Measurements from ENCODE around the gene B3GNT9.

Gene B3GNT9

DNA sequence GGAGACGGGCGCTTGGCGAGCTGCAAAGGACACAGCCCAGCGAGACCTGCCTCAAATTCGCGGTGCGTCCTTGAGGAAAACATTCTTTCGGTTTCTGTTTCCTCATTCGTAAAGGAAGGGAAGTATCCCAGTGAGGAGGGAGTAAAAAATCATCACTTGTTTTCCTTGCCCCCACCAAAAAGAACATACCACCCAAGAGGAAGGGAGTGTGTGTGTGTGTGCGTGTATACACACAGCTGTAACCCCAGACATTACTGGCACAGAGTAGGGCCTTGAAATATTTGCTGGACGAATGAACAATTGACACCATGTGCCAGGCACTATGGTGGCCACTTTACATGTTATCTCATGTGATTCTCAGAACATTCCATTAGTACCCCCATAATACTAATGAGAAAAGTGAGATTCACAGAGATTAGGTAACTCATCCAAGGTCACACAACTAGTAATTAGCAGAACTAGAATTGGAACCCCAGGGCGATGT is 34.9 kb upstream of the B3GNT9 start:
- DNase-seq (ENCODE audit: low spot score) = no peak

DNA sequence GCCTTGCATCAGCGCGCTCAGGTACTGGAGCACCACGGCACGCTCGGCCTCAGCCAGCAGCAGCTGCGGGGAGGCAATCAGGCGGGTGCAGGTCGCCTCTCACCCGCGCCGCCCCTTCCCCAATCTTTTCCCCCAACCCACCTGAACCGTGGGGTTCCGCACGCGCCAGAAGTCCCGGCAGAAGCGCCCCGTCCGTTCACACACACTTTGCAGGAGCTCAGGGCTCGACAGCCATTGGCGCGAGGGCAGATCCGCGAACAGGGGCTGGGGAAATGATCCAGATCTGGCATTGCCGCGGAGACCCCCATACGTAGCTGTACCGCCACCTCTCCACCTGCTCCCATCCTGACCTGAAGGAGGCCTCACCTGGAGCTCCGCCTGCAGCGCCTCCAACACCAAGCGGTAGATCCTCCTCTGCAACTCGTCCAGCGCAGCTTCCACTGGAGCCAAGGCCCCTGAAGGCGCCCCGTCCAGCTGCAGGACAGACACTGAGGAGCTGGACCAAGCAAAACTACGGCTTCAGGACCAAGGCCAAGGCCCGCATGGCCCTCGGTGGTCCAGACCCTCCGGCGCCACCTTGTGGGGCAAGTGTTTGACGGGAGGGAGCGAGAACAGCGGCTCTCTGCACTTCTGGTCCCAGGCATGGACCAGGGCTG is 34.3 kb upstream of the B3GNT9 start:
- peak; percentile 72 for DNase-seq (ENCODE audit: low spot score)

DNA sequence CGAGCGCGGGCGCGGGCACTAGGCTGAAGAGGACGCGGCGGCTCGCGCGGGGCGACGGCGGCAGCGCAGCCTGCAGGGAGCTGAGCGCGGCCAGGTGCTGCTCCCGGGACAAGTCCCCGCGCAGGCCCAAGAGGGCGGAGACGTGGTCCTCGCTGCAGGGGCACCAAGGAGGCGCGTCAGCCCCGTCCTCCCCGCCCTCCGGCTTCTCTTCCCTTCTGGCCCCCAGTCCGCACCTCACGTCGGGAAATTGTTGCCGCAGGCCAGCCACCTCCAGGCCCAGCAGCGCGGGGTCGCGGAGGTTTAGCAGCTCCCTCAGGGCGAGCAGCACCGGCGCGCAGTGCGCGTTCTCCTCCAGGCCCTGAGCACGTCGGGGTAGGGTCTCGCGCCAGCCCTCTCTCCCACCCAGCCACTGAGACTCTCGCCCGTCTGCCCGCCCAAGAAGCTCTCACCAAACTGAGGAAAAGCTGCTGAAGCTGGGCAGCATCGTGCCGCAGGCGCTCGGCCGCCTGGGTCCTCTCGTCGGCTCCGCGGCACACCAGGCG is 33.7 kb upstream of the B3GNT9 start:
- no peak for DNase-seq (ENCODE audit: low spot score)

DNA sequence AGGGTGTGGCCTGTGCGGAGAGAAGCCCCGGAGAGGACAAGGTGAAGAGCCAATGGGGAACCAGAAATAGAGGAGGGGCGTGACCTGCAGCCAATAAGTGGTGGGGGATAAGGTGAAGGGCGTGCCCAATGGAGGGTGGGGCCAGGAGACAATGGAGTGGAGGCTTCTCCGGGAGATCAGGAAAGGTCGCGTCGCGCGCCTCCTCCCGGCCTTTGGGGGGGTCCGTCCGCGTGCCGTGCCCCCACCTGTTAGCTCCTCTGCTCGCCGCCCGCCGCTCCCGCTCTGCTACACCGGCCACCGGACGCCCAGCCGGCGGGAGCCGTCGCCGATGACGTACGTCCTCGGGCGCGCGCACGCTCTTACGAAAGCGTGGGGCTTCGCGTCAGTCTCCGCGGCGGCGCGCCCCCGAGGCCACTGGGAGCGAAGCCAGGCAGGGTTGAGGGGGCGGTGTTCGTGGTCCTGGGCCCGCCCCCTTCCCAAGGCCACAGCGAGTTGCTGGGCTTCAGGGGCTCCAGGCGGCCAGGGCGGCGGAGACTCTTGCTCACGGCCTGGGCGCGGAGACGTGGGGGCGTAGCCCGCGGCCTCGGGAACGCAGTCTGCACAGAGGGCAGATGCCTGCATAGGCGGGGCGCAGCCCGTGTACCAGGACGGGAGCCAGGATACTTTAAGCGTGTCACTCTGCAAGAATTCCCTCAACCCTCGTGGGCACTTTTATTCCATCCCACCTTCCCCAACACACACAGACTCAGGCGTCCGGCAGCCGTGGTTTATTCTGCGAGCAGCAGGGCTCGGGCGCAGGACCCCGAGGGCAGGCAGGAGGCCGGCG is 33.0 kb upstream of the B3GNT9 start, which contains the start of gene MATCAP1:
Gene MATCAP1, minus strand, starts transcription at position 337 of the 826 bp plus-strand sequence. CDS start 3,353 bp downstream, outside the sequence.
- DNase-seq (ENCODE audit: low spot score) = peak; percentile 98

DNA sequence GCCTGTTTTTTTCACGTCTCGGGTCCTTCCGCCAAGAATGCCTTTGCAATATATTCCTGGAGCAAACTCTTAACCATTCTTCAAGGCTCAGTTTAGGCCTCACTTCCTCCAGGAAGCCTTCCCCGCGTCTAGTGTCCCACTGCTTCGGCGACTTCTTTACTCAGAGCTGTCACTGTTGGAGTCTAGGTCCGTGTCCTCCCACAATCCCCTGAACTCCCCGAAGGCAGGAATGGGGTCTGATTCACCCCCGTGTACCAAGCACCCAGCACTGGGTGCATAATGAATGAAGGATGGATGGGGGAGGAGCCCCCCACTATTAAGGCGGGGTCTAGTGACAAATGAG is 32.5 kb upstream of the B3GNT9 start:
- no peak for DNase-seq (ENCODE audit: low spot score)

DNA sequence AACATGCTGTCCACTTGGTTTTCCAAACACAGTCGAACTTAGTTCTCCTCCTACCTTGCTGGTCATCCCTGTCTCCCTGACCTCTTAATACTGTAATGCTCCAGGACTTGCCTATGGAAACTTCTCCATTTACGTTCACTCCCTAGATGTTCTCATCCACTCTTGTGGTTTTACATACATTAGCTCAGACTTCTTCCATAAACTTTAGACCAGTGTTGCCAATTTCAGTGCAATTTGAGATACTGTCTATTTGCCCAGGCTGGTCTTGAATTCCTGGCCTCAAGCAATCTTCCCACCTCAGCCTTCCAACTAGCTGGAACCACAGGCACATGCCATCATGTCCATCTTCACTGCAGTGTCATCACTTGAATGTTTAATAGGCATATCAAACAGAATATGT is 31.5 kb upstream of the B3GNT9 start:
- DNase-seq (ENCODE audit: low spot score) = no peak

DNA sequence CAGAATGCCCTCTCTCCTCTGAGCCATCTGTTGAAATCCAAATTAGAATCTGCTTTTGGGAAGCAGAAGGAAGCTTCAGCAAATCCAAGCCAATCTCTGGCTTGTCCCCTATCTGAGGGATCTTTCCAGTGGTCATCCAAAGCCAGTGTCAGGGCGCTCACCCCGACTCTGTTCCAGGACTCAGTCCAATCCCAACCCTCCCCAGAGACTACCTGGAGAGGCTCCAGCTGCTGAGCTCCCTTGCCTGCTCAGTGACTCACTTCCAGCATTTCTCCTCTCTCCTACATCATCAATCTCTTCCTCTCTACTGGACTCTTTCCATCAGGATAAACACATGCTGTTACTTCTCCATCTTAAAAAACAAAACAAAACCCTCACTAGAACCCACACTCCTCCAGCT is 30.5 kb upstream of the B3GNT9 start:
- DNase-seq (ENCODE audit: low spot score) = no peak

DNA sequence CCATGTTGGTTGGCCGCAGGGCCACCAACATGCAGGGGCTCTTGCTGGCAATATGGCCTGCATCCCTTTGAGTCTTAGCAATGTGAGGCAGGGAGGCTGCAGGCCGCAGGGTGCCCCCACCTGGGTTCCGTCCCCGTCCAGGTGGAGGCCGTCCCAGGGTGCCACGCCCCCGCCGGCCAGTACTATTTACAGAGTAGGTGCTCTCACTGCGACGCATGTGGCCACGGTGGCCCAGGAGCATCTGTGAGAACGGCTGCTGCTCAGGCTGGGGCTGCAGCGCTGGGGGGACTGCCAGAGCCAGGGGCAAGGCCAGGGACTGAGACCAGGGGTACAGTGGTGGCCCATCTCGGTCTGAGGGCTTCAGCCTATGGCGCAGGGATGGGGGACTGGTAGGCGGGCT is 29.4 kb upstream of the B3GNT9 start:
- no peak for DNase-seq (ENCODE audit: low spot score)

DNA sequence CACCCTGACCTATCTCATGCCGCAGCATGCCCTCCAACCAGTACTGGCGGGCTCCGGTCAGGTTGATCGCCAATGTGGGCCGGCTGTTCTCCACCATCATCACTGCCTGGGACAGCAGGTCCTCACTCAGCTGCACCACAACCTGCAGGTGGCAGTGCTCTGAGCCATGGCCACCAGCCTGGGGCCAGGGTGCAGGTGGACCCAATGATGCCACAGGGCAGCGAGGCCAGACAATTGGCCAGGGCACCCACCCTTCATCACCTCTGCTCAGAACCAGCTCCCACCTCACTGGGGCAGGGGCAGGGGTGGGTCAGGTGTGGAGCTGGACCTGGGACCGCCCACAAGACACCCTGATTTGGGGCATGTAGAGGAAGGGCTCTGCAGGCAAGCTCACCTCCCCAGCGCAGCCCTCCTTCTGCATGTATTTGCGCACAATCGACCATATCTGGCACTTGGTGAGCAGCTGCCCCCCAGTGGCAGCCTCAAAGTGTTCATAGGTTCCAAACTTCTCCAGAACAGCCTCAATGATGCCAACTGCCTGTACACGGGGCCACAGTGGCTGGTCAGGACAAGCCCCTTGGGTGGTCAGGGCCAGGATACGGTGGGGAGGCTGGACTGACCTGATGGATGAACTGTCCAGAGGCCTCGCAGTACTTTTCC is 28.8 kb upstream of the B3GNT9 start:
- DNase-seq (ENCODE audit: low spot score) = no peak

DNA sequence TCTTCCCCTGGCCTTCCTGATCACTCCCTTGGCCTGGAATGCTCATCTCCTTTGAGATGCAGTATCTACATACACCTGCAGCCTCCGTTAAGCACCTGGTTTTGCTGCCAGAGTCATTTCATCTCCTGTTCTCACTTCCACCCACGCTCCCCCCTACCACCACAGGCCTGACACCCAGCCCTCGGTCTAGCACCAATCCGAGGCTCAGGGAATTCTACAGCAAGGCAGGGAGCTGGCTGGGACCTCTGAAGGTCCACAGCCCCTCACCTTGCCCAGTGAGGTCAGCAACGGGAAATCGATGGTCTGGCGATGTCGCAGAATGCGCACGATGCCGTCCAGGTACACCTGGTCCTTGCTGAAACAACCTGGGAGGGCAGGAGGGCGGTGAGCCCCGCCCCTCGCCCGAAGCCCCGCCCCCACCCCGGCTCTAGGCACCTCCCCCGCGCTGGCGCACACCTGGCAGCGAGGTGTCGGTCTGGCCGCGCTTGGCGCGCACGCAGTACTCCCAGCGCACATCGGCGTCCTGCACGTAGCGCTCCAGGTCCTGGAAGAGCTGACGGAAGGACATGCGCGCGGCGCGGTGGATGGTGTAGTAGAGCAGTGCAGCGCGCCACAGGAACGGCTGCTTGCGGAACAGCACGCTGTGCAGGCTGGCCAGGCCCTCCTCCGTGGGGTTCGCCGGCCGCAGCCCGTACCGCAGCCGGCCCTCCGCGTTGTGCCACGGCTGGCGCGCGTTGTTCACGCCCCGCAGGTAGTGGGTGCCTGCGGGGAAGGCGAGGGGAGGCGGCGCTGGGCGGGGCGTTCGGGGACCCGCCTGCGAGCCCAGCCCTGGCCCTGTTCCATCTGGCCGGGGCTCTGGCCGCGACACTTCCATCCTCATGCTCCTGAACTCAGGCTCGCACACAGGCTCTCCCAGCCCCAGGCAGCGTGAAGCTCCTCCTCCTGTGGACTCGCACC is 27.2 kb upstream of the B3GNT9 start:
- DNase-seq (ENCODE audit: low spot score) = no peak

DNA sequence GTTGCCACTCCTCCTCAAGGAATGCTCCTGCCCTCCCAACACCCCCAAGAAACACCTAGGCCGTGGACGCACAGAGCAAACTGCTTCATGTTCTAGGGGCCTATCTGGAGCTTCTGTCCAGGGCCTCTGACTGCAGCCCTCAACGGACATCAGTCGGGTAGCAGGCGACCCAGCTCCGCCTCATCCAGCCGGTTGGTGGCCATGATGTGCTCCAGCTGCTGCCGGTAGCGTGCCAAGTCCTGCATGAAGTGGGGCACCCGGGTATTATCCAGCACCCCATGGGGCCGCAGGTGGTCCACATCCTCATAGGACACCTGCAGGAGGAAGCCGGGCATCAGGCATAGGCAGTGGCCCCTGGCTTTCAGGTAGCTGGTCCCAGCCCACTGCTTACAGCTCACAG is 25.9 kb upstream of the B3GNT9 start:
- no peak for DNase-seq (ENCODE audit: low spot score)

DNA sequence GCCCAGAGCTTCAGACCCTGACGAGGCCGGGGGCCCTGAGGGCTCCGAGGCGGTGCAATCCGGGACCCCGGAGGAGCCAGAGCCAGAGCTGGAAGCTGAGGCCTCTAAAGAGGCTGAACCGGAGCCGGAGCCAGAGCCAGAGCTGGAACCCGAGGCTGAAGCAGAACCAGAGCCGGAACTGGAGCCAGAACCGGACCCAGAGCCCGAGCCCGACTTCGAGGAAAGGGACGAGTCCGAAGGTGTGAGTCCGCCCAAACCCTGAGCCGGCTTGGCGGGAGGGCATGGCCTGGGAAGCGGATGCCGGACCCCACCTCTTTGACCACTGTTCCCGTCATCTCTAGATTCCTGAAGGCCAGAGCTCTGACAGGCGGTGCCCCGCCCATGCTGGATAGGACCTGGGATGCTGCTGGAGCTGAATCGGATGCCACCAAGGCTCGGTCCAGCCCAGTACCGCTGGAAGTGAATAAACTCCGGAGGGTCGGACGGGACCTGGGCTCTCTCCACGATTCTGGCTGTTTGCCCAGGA is 24.0 kb upstream of the B3GNT9 start:
- DNase-seq (ENCODE audit: low spot score) = no peak

DNA sequence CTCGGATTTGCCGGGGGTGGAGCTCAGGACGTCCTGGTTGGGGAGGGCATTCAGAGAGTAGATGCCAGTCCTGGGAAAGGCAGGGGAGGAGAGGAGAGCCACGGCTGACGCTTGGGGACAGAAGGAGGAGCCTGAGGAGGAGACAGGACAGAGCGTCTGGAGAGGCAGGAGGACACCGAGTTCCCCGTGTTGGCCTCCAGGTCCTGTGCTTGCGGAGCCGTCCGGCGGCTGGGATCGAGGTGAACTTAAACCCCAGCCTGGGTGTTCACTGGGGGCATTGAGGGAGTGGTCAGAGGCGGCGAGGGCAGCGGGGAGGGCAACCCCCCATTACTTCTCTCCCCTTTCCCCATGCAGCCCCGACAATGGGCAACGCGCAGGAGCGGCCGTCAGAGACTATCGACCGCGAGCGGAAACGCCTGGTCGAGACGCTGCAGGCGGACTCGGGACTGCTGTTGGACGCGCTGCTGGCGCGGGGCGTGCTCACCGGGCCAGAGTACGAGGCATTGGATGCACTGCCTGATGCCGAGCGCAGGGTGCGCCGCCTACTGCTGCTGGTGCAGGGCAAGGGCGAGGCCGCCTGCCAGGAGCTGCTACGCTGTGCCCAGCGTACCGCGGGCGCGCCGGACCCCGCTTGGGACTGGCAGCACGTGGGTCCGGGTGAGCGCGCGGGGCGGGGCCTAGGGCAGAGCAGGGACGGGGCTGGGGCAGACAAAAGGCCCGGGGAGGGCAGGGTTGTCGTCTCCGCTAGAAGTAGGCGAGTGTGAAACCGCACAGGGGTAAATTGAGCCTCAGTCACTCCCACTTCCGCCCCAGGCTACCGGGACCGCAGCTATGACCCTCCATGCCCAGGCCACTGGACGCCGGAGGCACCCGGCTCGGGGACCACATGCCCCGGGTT is 23.3 kb upstream of the B3GNT9 start:
- DNase-seq (ENCODE audit: low spot score) = peak; percentile 64

DNA sequence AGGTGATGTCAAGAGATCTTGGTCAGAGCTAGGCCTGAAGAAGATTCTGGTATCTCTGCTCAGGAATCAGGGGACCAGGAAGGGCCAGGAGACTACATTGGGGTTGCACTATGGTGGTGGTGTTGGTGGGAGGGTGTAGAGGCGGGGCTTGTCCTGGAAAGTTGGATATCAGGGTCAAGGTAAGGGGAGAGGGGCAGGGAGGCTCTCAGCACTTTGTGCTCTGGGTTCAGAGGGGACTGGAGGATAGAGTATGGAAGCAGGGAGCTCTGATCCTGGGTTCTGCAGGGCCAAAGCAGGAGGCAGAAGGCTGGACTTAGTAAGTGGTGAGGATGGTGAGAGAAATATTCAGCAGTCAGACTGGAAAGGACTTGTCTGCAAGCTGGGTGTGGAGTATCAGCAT is 22.5 kb upstream of the B3GNT9 start:
- DNase-seq (ENCODE audit: low spot score) = no peak

DNA sequence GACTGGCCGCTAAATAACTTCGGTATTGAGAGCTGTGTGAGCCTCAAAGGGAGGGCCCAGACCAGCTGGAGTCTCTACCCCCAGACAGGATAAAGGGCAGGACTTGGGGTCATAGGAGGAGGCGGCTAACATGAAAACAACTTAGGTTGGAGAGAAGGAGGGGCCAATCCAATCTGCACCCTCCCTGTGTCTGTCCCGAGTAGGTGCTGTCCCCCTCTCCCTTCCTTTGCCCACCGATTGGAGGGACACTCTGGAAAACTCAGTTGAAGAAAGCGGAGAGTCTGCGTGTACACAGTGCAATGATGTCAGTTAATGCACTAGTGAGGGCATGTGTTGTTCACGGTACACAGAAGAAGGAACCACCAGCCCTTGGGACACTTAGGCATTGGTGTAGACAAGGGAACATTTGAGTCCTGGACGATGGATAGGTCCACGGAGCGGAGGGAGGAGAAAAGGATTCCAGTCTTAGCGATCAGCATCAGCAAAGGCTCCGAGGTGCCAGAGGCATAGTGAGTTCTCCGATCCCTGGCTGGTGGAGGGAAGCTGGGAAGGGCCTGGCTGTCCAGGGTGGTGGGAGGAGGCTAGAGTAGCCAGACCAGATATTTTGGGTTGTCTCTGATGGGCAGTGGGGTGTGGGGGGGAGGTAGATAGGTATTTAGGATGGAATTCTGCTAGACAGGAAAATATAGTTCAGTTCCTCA is 20.3 kb upstream of the B3GNT9 start:
- DNase-seq (ENCODE audit: low spot score) = no peak

DNA sequence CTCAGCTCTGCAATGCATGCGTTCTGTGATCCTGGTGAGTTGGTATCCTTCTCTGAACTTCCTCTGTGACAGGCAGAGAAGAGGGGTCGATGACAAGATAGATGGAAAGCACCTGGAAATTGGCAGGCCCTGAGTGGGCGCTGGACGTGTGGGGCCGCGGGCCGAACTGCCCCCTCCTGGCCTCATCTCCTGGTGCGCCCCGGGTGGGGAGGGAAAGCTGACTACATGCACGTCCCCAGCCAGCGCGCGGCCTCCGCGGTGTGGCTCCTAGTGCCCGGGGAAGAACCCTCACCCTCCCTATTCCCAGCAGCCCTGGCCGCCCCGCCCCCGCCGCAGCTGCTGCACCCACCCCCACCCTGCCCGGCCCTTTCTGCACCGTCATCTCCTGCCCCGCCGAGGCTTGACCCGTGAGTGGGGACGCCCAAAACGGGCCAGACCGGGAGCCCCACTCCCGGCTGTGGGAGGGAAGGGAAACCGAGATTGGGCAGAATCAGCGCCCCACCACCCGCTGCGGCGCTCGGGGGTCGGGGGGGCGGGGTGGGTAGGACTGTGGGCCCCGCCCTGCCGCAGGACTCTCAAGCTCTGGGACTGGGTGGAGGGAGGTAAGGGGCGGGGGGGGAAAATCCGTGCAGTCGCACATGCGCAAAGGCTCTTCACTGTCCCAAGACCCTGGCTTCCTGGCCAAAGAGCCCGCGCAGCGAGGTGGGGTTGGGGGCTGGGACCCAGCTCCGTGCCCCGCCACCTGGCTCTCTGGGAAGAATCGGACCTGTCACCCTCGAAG is 19.6 kb upstream of the B3GNT9 start, which contains the start of gene NOL3:
Gene NOL3, plus strand, starts transcription at position 371 of the 781 bp plus-strand sequence.
- no peak for DNase-seq (ENCODE audit: low spot score)

DNA sequence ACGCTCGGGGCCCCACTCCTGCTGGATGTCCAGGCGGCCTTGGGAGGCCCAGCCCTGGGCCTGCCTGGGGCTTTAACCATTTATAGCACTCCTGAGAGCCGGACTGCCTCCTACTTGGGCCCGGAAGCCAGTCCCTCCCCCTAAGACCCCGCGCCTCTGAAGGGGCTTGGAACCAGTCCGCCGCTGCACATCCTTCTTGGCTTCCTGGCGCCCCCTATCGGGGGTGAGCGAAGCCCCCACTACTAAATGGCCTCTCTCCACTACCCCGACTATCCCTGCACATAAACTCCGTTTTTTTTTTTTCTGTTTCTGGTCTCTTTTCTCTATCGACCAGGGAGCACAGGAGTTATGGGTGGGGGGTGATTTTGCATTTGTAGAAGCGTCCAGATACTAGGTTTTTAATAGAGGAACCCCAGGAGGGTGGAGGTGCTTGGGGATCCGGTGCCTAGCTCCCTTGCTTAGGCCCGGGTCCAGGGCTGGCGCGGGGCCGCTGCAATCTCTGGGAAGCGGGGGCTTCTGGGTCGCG is 18.9 kb upstream of the B3GNT9 start:
- no peak for DNase-seq (ENCODE audit: low spot score)

DNA sequence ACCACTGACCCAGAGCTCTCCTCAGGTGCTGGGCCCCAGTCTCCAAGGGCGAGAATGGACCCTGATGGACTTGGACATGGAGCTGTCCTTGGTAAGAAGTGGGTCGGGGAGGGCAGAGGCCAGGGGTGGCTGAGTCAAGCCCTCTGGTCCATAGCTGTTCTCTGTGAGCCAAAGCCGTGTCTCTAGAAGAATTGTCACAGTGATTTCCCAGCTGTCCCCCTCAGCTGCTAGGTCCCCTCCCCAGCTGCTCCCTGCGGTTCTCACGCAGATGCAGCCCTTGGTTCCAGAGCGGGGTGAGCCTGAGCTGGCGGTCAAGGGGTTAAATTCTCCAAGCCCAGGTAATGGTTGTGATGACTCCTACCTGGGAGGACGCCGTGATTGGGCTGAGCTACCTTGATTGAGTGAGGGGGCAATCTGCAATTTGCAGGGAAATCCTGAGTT is 18.2 kb upstream of the B3GNT9 start:
- no peak for DNase-seq (ENCODE audit: low spot score)
